GM18907 (cell line): ENCODE measurements around the gene EFHC2.

Experiments
- ATAC-seq: cut with Tn5 transposase; IDR thresholded peaks from one replicate; pipeline ENCODE4 v1.9.1; 2021; ENCODE audit warnings: mild to moderate bottlenecking, moderate library complexity; ENCODE audit not compliant: unreplicated experiment

The EFHC2 gene

DNA sequence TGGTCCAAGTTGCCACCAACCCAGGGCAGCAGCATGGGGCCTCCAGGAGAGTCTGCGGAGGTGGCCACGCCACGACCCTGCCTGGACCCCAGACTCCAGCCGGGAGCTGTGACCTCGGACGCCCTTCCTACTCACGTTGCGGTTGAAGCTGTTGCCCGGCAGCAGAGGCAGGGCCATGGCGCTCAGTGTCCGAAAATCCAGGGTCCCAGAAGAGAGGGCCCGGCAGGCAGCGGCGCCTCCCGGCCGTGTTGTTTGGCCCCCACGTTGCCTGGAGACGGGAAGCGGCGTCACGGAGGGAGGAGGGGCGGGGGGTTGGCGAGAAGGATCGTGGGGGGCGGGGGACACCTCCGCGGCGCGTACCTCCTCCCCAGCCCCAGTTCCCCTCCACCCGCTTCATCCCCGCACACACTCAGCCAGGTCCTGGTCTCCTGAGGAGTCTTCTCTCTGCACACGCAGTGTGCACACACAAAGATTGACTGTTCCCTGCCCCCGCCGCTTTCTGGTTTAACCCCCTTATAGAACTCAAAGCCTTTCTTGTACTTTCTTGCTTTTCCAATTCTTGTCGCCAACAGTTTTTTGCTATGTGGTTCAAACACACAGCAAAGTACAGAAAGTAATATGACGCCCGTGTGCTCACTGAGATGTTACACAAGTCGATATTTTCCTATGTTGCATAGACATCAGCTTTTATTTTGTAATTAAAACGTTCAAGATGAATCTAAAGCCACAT is at the start of gene EFHC2:
Gene EFHC2, minus strand, starts transcription at position 261 of the 730 bp plus-strand sequence. Its CDS starts 84 bp downstream, at position 177.
- peak; percentile 36 for ATAC-seq

DNA sequence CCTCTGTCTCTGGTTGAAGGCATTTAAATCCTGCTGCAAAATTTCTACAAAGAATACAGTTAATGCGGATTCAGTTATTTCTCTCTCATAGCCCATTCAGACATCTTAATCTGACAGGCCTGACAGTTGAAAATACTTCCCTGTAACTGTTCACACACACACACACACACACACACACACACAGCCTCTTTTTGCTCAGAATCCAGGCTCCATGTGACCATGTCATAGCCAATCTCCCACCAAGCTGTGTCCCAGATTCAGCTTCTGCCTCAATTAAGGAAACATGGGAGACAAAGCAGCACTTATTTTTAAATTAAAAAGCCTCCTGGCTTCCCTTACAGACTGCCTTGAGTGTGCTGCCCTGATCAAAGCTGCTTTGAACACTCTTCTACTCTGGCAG is 49.3 kb upstream of the EFHC2 start:
- no peak for ATAC-seq

DNA sequence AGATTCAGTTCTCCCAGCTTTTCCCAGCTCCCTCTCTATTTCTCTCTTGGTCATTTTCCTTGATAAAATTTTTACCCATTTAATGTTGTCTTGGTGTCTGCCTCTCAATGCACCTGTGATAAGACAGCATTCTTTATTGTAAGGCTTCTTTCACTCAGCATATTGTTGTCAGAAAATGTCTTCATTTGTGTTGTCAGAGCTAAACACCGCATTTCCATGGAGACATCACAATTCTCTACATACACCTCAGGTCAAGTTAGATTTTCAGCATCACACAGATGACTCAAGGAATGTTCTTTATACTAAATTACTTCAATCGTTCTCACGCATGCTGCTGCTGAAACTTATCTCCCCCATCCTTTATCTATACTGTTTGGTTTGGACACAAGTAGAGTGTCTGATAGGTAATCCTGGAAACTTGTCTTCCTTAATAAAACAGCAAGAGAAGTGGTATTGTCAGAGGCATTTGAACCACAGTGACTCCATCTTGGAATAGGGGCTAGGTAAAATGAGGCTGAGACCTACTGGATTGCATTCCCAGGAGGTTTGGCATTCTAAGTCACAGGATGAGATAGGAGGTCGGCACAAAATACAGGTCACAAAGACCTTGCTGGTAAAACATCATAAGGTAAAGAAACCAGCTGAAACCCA is 41.3 kb upstream of the EFHC2 start:
- ATAC-seq = no peak

GRCh38 chrX:44382871-44383270 is 39.4 kb upstream of the EFHC2 start:
- no peak for ATAC-seq

DNA sequence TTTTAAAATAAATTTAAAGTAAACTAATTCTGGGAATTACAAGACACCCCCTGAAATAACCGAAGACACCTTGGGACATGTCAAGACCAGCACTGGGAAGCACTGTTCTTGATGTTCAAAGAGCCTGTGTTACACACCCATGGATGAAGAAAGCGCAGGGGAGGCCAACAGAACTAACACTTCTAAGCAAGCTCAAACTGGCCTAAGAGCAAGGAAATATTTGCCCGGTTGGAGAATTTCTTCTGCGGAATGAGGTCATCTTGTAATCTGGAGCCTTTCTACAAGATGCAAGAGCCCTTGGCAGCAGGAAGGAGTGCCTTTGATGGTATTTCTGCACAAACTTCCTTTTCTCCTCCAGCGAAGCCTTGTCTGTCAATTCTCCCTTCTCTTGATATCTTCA is 9.3 kb upstream of the EFHC2 start:
- no peak for ATAC-seq

GRCh38 chrX:44349561-44349960 is 6.1 kb upstream of the EFHC2 start:
- ATAC-seq = no peak

DNA sequence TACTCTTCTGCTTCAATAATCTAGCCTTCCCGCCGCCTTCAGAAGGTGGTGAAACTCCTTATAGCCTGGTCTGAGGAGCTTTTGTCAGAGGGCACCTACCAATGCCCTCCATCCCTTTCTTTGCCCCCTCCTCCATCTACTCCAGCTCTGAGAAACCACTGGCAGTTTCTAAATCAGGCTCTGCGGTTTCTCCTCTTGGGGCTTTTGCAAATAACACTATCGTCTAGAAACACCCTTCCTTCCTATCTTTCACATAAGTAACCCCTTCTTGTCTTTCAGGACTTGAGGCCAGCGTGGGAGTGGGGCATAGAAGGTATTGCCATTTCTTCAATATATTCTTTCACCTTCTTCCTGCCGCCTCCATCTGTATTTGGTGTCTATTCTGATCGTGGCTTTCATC is 1.2 kb upstream of the EFHC2 start:
- peak; percentile 22 for ATAC-seq

DNA sequence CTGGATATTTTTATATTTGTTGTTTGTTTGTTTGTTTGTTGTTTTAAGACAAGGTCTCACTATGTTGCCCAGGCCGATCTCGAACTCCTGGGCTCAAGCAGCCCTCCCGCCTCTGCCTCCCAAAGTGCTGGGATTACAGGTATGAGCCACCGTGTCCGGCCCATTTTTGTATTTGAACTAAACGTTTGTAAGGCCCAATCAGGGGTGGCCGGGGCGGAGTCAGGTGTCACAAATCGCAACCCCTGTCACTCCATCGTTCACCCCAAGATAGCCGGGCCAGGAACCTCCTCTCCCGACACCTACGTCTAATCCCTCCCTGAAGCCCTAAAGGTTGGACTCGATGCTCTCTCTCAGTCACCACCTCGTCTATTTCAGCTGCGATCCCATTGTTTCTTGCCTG is 722 bp upstream of the EFHC2 start:
- ATAC-seq = peak; percentile 57

- ATAC-seq = no peak
Observed at GRCh38 chrX:44342866-44343265, 606 bp downstream of the EFHC2 start.

- ATAC-seq = no peak
Observed at GRCh38 chrX:44338361-44338760, 5.1 kb downstream of the EFHC2 start.

GRCh38 chrX:44332437-44332836 is 11.0 kb downstream of the EFHC2 start:
- ATAC-seq = no peak

GRCh38 chrX:44330227-44330626 is 13.2 kb downstream of the EFHC2 start:
- no peak for ATAC-seq

GRCh38 chrX:44319550-44319949 is 23.9 kb downstream of the EFHC2 start:
- no peak for ATAC-seq

DNA sequence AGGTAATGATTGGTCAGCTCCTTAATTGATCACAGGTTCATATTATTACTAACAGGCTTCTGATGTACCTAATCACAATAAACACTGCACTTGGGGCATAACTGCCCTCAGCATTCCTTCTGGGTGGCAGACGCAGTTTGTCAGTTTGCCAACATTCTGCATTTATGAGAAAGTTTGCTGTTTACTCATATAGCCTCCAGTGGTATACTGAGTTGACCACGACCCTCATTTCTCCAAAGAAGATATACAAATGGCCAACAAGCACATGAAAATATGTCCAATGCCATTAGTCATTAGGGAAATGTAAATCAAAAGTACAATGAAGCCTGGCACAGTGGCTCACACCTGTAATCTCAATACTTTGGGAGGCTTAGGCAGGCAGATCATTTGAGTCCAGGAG is 26.3 kb downstream of the EFHC2 start:
- no peak for ATAC-seq

DNA sequence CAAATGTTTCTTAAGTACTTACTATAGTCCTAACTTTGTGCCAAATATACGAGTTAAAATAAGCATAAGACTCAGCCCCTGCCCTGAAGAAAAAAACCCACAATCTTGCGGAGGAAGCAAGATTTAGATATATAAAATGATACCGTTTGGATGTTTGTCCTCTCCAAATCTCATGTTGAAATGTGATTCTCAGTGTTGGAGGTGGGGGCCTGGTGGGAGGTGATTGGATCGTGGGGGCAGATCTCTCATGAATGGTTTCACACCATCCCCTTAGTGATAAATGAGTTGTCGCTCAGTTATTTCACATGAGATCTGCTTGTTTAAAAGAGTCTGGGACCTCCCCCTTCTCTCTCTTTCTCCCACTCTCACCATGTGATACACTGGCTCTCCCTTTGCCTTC is 28.7 kb downstream of the EFHC2 start:
- peak; percentile 9 for ATAC-seq

GRCh38 chrX:44314259-44314734 is 29.2 kb downstream of the EFHC2 start:
- peak; percentile 79 for ATAC-seq

- ATAC-seq = no peak
Observed at GRCh38 chrX:44312421-44312820, 31.1 kb downstream of the EFHC2 start.

DNA sequence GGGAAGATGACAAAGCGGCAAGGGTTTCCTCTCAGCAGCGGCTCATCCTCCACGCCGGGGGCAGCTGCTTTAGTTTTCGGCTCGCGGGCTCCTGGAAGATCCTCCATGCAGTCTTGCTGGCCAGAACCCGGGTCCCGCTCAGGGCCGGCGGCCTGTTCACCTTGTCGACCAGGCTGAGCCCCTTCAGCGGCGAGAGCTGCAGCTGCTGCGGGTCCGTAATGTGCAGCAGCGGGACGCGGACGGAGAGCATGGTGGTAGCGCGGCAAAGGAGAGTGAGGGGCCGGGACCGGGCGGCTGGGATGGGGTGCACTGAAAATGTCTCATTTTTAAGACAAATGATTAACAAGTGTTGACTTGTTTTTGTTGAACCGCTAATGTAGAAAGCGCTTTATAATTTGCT is 33.2 kb downstream of the EFHC2 start:
- no peak for ATAC-seq

DNA sequence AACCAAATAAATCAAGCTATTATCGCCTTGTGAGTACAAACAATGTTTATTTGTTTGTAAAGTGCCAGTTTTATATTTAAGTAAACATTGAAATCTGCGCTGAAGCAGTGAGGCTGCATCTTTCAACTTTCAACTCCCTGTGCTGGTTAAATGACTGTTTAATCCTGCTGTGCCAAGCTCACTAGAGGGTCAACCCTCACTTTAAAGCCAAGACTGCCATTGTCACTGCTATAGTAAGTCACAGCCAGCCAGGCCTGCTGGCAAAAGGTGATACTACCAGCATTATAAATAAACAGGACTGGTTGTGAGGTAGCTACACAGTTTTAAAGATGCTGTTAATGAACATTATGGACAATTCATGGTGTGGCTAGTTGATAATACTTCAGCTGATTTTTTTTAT is 34.6 kb downstream of the EFHC2 start:
- ATAC-seq = no peak

GRCh38 chrX:44306356-44306755 is 37.1 kb downstream of the EFHC2 start:
- ATAC-seq = no peak

GRCh38 chrX:44305921-44306320 is 37.6 kb downstream of the EFHC2 start:
- ATAC-seq = no peak

GRCh38 chrX:44303119-44303518 is 40.4 kb downstream of the EFHC2 start:
- no peak for ATAC-seq
